ENCODE data around the gene PPP3R2.

PPP3R2 gene, protein sequence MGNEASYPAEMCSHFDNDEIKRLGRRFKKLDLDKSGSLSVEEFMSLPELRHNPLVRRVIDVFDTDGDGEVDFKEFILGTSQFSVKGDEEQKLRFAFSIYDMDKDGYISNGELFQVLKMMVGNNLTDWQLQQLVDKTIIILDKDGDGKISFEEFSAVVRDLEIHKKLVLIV

DNA sequence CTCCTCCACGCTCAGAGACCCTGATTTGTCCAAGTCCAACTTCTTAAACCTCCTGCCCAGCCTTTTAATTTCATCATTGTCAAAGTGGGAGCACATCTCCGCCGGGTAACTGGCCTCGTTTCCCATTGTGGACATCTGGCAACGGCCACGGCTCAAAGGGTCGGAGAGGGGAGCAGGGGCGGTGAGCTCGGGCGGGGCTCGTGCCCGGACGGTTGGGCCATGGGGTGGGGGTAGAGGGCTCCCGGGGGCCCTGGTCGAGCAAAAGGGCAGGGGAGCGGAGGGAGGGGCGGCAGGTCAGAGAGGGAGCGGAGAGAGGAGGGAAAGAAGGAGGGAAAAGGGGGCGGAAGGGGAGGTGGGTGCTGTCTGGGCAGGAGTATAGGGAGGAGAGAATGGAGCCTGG, at the start of gene PPP3R2:
Gene PPP3R2 (minus strand): TSS at position 174 of the 400 bp plus-strand sequence. CDS start 48 bp downstream, at position 126.
- H3K9me3 ChIP-seq, result no peaks in the 10 kb centered on the region
- no peaks in the 10 kb centered on the region for H3K36me3 ChIP-seq
- no peak within 1 kb of the TSS for H3K4me3 ChIP-seq (ENCODE audit: low read depth in 1 of 2, low read length in 1 of 2)
- H3K4me1 ChIP-seq (ENCODE audit: control insufficient read depth in 1 of 2, insufficient read depth in 1 of 2, low read depth in 1 of 2, low read length in 1 of 2), result no peaks in the 10 kb centered on the region
- TF ChIP-seq, protein P1, sequence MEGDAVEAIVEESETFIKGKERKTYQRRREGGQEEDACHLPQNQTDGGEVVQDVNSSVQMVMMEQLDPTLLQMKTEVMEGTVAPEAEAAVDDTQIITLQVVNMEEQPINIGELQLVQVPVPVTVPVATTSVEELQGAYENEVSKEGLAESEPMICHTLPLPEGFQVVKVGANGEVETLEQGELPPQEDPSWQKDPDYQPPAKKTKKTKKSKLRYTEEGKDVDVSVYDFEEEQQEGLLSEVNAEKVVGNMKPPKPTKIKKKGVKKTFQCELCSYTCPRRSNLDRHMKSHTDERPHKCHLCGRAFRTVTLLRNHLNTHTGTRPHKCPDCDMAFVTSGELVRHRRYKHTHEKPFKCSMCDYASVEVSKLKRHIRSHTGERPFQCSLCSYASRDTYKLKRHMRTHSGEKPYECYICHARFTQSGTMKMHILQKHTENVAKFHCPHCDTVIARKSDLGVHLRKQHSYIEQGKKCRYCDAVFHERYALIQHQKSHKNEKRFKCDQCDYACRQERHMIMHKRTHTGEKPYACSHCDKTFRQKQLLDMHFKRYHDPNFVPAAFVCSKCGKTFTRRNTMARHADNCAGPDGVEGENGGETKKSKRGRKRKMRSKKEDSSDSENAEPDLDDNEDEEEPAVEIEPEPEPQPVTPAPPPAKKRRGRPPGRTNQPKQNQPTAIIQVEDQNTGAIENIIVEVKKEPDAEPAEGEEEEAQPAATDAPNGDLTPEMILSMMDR (IDR thresholded peaks at IDR 0.05), result no peak
- peaks cover 32% of the 10 kb centered on the region for H3K27me3 ChIP-seq
- H3K27ac ChIP-seq, result no peak within 1 kb of the TSS

DNA sequence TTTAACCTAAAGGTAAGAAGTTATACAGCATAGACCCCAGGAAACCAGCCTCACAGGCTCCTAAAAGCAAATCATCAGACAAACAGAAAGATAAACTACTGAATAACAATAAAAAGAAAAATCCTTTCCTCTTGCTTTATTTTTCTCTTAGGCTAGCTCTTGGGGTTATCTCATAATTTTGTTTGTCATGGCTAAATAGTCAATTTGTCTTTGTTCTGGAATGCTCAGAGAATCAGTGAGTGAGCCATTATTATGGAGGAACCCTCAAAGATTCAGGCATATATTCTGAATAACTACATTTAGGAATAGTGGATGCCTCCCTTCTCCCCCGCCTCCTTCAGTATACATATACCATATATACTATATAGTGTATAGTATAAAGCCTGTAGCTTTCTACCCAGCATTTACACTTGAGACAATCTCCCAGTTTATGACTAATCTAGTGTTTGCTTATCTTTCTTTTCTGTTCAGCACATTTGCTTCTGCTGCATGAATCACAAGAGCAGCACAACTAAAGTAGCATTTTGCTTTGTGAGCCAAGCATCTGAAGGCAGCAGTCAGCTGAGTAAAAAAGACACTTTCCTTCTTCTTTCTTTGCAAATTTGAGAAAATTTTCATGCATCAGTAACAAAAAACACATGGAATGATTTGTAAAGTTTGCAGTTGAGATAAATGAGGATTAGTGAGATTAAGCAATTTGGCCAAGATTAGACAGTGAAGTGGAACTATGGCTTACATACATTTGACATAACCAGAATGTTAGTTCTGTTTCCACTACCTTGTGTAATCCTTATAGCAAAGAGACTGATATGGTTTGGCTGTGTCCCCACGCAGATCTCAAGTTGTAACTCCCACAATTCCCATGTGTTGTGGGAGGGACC, 45.3 kb upstream of the PPP3R2 start:
- H3K27ac ChIP-seq, result no peak overlapping the region
- no peaks in the 10 kb centered on the region for H3K27me3 ChIP-seq
- TF ChIP-seq, protein P1 (IDR thresholded peaks at IDR 0.05), result no peak
- H3K4me3 ChIP-seq (ENCODE audit: low read depth in 1 of 2, low read length in 1 of 2), result no peak overlapping the region
- no peaks in the 10 kb centered on the region for H3K9me3 ChIP-seq
- no peaks in the 10 kb centered on the region for H3K4me1 ChIP-seq (ENCODE audit: control insufficient read depth in 1 of 2, insufficient read depth in 1 of 2, low read depth in 1 of 2, low read length in 1 of 2)
- no peaks in the 10 kb centered on the region for H3K36me3 ChIP-seq

DNA sequence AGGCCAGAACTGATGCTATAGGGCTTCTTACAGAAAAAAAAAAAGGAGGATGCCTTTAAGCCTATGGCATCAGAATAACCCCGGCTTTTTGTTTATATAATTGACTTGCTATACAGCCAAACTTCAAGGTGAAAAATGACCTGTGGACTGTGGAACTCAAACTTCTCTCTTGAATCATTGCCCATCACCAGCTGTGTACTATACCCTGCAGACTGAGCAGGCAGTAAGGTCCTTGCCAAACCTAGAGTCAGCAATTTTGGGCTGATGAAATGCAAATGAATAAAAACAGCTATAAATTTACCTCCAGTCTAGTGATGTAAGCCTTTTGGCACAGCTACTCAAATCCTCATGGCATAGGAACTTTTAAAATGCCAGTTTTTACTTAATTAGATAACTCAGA, 44.5 kb upstream of the PPP3R2 start:
- TF ChIP-seq, protein P1 (IDR thresholded peaks at IDR 0.05), result no peak
- H3K9me3 ChIP-seq, result no peaks in the 10 kb centered on the region
- H3K27me3 ChIP-seq, result no peaks in the 10 kb centered on the region
- no peak overlapping the region for H3K4me3 ChIP-seq (ENCODE audit: low read depth in 1 of 2, low read length in 1 of 2)
- no peak overlapping the region for H3K27ac ChIP-seq
- H3K36me3 ChIP-seq, result no peaks in the 10 kb centered on the region
- no peaks in the 10 kb centered on the region for H3K4me1 ChIP-seq (ENCODE audit: control insufficient read depth in 1 of 2, insufficient read depth in 1 of 2, low read depth in 1 of 2, low read length in 1 of 2)

DNA sequence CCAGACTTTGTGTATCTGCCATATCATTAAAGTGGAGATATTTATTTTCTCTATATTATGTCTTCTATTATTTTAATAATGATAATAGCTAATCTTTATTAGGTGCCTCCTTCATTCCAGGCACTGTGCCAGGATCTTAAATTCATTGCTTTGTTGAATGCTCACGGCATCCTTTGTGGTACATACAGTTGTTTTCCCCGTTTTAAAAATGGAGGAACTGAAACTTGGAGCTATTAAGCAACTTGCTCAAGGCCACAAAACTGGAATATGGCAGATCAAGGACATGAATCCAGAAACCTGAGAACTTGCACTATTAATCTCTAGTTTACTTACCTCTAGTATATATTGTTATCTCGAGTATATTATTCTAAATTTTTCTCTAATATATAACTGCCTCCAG, 41.5 kb upstream of the PPP3R2 start:
- Histone ChIP-seq H3K9me3 (no peaks in the 10 kb centered on the region), H3K4me3 (ENCODE audit: low read depth in 1 of 2, low read length in 1 of 2) (no peak overlapping the region), H3K27ac (no peak overlapping the region), H3K4me1 (ENCODE audit: control insufficient read depth in 1 of 2, insufficient read depth in 1 of 2, low read depth in 1 of 2, low read length in 1 of 2) (no peaks in the 10 kb centered on the region), H3K27me3 (no peaks in the 10 kb centered on the region), H3K36me3 (no peaks in the 10 kb centered on the region)
- TF ChIP-seq, protein P1 (IDR thresholded peaks at IDR 0.05), result no peak

DNA sequence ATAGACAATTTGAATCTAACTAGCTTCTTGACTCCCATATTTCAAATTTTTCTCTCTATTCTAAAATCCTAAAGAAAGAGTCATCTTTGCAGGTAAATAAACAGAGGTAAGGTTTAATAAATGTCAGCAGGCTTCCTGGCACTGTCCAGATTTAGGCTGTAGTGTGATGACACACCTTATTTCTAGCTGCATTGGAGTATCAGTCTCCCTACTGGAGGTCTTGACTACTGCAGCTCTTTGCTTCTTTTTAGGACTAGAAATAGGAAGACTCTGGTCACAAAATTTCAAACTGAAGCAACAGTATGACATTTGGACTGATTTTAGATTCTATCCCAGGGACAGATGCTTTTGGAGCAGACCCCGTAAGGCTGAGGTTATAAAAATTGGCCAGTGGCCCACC, 40.7 kb upstream of the PPP3R2 start:
- Histone ChIP-seq H3K27ac (no peak overlapping the region), H3K27me3 (no peaks in the 10 kb centered on the region), H3K9me3 (no peaks in the 10 kb centered on the region), H3K4me3 (ENCODE audit: low read depth in 1 of 2, low read length in 1 of 2) (no peak overlapping the region), H3K4me1 (ENCODE audit: control insufficient read depth in 1 of 2, insufficient read depth in 1 of 2, low read depth in 1 of 2, low read length in 1 of 2) (no peaks in the 10 kb centered on the region), H3K36me3 (no peaks in the 10 kb centered on the region)
- TF ChIP-seq, protein P1 (IDR thresholded peaks at IDR 0.05), result no peak
